ENCODE results near the gene LRP1B. TPM values are rescaled to one million over a fixed set of nuclear protein-coding genes. Genes with fewer than 3 reads are reported as not detected.

LRP1B gene
- polyA plus RNA-seq, 1 of the 3 experiments (the other 2 are of a cell fraction) = 0.28 TPM

DNA sequence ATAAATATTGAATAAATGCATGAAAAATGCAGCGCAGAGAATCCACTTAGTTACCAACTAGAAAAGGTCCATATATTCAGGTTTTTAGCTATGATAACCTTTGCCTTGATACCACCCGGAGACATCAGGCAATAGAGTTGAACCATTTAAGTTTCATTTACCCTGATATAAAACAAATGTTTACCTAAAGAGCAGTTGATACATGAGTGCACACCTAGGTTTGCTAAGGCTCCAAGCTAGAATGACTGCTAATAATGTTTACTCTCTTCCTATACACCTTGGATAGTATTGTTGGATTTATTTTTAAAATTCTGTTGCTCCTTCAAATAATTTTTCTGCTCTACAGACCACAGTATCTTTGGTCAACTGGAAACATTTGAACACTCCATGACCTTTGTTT is 1463.6 kb downstream of the LRP1B start:
- Histone ChIP-seq H3K27ac (ENCODE audit: low read depth in 2 of 2, low read length in 1 of 2) (no peak overlapping the region), H2AFZ (ENCODE audit: low read depth) (no peak overlapping the region), H3K4me1 (ENCODE audit: control insufficient read depth in 1 of 2, insufficient read depth in 2 of 2, low read depth in 1 of 2, low read length in 1 of 2) (no peaks in the 10 kb centered on the region), H3K36me3 (replicated peaks in 1 of 2; ENCODE audit: control insufficient read depth in 1 of 2, insufficient read depth in 2 of 2, low read length in 1 of 2) (no peaks in the 10 kb centered on the region), H4K20me1 (ENCODE audit: insufficient read depth) (no peaks in the 10 kb centered on the region), H3K79me2 (ENCODE audit: insufficient read depth) (no peaks in the 10 kb centered on the region), H3K4me2 (no peak overlapping the region), H3K4me3 (ENCODE audit: low read depth in 2 of 2, low read length in 1 of 2) (no peak overlapping the region), H3F3A (replicated peaks; ENCODE audit: insufficient read depth) (no peaks in the 10 kb centered on the region), H3K27me3 (ENCODE audit: insufficient read depth) (no peaks in the 10 kb centered on the region), H3K9me3 (no peaks in the 10 kb centered on the region), H3K9ac (no peak overlapping the region), H3K9me2 (no peaks in the 10 kb centered on the region)
- POLR2A ChIA-PET = no interaction called here
- CTCF ChIA-PET = interaction anchor here (2.0 kb wide), 1 partner anchor 81 kb away, joined by 4 read pairs; no protein-coding TSS in a partner anchor
- TF ChIP-seq SMC3 (IDR thresholded peaks at IDR 0.05; ENCODE audit: low read depth, low read length) = no peak
- TF ChIP-seq, protein P1, sequence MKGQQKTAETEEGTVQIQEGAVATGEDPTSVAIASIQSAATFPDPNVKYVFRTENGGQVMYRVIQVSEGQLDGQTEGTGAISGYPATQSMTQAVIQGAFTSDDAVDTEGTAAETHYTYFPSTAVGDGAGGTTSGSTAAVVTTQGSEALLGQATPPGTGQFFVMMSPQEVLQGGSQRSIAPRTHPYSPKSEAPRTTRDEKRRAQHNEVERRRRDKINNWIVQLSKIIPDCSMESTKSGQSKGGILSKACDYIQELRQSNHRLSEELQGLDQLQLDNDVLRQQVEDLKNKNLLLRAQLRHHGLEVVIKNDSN (IDR thresholded peaks at IDR 0.05; ENCODE audit: borderline replicate concordance, low read depth) = no peak
- TF ChIP-seq, protein P2, sequence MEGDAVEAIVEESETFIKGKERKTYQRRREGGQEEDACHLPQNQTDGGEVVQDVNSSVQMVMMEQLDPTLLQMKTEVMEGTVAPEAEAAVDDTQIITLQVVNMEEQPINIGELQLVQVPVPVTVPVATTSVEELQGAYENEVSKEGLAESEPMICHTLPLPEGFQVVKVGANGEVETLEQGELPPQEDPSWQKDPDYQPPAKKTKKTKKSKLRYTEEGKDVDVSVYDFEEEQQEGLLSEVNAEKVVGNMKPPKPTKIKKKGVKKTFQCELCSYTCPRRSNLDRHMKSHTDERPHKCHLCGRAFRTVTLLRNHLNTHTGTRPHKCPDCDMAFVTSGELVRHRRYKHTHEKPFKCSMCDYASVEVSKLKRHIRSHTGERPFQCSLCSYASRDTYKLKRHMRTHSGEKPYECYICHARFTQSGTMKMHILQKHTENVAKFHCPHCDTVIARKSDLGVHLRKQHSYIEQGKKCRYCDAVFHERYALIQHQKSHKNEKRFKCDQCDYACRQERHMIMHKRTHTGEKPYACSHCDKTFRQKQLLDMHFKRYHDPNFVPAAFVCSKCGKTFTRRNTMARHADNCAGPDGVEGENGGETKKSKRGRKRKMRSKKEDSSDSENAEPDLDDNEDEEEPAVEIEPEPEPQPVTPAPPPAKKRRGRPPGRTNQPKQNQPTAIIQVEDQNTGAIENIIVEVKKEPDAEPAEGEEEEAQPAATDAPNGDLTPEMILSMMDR (IDR thresholded peaks at IDR 0.05) = no peak
- no peak for TF ChIP-seq EP300 (IDR thresholded peaks at IDR 0.05; ENCODE audit: borderline replicate concordance in 1 of 2, low read depth in 1 of 2, low read length in 1 of 2)
- no peak for TF ChIP-seq TCF12 (IDR thresholded peaks at IDR 0.05)
- TF ChIP-seq RXRA (IDR thresholded peaks at IDR 0.05; ENCODE audit: borderline replicate concordance, low read depth) = no peak
- TF ChIP-seq, protein P3, sequence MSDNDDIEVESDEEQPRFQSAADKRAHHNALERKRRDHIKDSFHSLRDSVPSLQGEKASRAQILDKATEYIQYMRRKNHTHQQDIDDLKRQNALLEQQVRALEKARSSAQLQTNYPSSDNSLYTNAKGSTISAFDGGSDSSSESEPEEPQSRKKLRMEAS (IDR thresholded peaks at IDR 0.05; ENCODE audit: low read depth) = no peak
- no peak for TF ChIP-seq GATA2 (CRISPR knock-in tag; IDR thresholded peaks at IDR 0.05)
- TF ChIP-seq EZH2phosphoT487 (IDR thresholded peaks at IDR 0.05; ENCODE audit: borderline replicate concordance, low read depth) = no peak
- TF ChIP-seq MEF2A (IDR thresholded peaks at IDR 0.05; ENCODE audit: borderline replicate concordance, low read depth) = no peak
- TF ChIP-seq CHD2 (IDR thresholded peaks at IDR 0.05; ENCODE audit: low read length, partially characterized antibody) = no peak
- no peak for TF ChIP-seq FOSL2 (IDR thresholded peaks at IDR 0.05; ENCODE audit: borderline replicate concordance, low read depth)
- no peak for TF ChIP-seq JUND (IDR thresholded peaks at IDR 0.05)
- no peak for DNase-seq
- WGBS (ENCODE audit: low lambda C conversion rate) = 89% methylated on average over 2 of the region's 2 CpGs

DNA sequence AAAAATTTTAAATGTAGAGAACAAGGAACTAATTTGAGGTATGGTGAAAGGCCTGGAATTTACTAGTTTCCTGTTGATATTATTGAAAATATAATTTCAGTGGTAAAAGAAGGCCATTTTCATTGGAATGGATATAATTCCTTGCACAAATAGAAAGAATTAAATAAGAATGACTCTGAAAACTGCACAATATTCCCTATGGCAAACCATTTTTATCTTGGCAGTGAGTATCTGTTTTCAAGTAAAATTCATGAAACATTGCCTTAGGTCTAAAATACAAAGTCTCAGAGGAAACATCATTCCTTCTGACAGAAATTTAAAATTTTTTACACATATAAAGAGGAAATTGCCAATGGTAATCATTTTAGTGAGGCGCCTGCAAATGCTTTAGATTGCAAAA is 1468.3 kb downstream of the LRP1B start:
- no peaks in the 10 kb centered on the region for H3F3A ChIP-seq (replicated peaks; ENCODE audit: insufficient read depth)
- H3K27me3 ChIP-seq (ENCODE audit: insufficient read depth) = no peaks in the 10 kb centered on the region
- no peak overlapping the region for H3K4me3 ChIP-seq (ENCODE audit: low read depth in 2 of 2, low read length in 1 of 2)
- 0 out of 2 replicates have a peak overlapping the region, but pooled peaks have one; percentile 43 for H2AFZ ChIP-seq (ENCODE audit: low read depth)
- no peaks in the 10 kb centered on the region for H3K36me3 ChIP-seq (replicated peaks in 1 of 2; ENCODE audit: control insufficient read depth in 1 of 2, insufficient read depth in 2 of 2, low read length in 1 of 2)
- DNase-seq = no peak
- no peak overlapping the region for H3K9ac ChIP-seq
- POLR2A ChIA-PET = no interaction called here
- H3K79me2 ChIP-seq (ENCODE audit: insufficient read depth) = no peaks in the 10 kb centered on the region
- no peaks in the 10 kb centered on the region for H4K20me1 ChIP-seq (ENCODE audit: insufficient read depth)
- TF ChIP-seq POLR2AphosphoS5 (IDR thresholded peaks at IDR 0.05; ENCODE audit: low read depth, low read length) (no peak), RFX5 (IDR thresholded peaks at IDR 0.05; ENCODE audit: low read length) (no peak), CHD2 (IDR thresholded peaks at IDR 0.05; ENCODE audit: low read length, partially characterized antibody) (no peak), GATA2 (CRISPR knock-in tag; IDR thresholded peaks at IDR 0.05) (no peak), GABPA (IDR thresholded peaks at IDR 0.05; ENCODE audit: low read depth) (no peak), TCF12 (IDR thresholded peaks at IDR 0.05) (no peak), TAF1 (IDR thresholded peaks at IDR 0.05; ENCODE audit: borderline replicate concordance, low read depth, low read length) (no peak)
- TF ChIP-seq, protein P2 (IDR thresholded peaks at IDR 0.05) = no peak
- TF ChIP-seq, protein P4, sequence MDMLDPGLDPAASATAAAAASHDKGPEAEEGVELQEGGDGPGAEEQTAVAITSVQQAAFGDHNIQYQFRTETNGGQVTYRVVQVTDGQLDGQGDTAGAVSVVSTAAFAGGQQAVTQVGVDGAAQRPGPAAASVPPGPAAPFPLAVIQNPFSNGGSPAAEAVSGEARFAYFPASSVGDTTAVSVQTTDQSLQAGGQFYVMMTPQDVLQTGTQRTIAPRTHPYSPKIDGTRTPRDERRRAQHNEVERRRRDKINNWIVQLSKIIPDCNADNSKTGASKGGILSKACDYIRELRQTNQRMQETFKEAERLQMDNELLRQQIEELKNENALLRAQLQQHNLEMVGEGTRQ (IDR thresholded peaks at IDR 0.05; ENCODE audit: borderline replicate concordance, low read depth, low read length) = no peak
- no peaks in the 10 kb centered on the region for H3K9me2 ChIP-seq
- no peak overlapping the region for H3K27ac ChIP-seq (ENCODE audit: low read depth in 2 of 2, low read length in 1 of 2)
- no peak overlapping the region for H3K4me2 ChIP-seq
- CTCF ChIA-PET = interaction anchor here (0.7 kb wide), 1 partner anchor 67 kb away, joined by 3 read pairs; no protein-coding TSS in a partner anchor
- no peaks in the 10 kb centered on the region for H3K4me1 ChIP-seq (ENCODE audit: control insufficient read depth in 1 of 2, insufficient read depth in 2 of 2, low read depth in 1 of 2, low read length in 1 of 2)
- WGBS (ENCODE audit: low lambda C conversion rate) = 92% methylated on average over 1 of the region's 1 CpG
- no peaks in the 10 kb centered on the region for H3K9me3 ChIP-seq
